H1 (cell line): ENCODE results near the gene KIAA1671. TPM values are rescaled to one million over a fixed set of nuclear protein-coding genes. Genes with fewer than 3 reads are reported as not detected.

Source experiments
- CTCF ChIA-PET: fragments of 300-600 bp; sonication (Branson Sonifier 250); formaldehyde crosslinking; loops from one replicate; lab custom pipeline; 2021; ENCODE audit not compliant: partially characterized antibody; lab: Charles Lee
- POLR2A ChIA-PET: fragments of 300-600 bp; sonication (Branson Sonifier 250); formaldehyde crosslinking; loops from one replicate; lab custom pipeline; 2021; ENCODE audit warnings: inconsistent platforms; ENCODE audit not compliant: partially characterized antibody; lab: Charles Lee
- DNase-seq, 2 experiments: peaks; one replicate each; pipeline versions ENCODE4 v3.0.0 to v3.0.0-alpha.2; 2010 to 2022; ENCODE audit warnings: low spot score in 2 of 2, low read depth in 1 of 2, mixed read lengths in 1 of 2
- FAIRE-seq: peaks from 2 replicates; lab custom pipeline; 2011; peaks lifted over from hg19 to GRCh38; lab: Jason Lieb, UNC
- H2AFZ ChIP-seq: 2 replicates; pipeline ENCODE4 v1.8.1; 2012; ENCODE audit warnings: low read length, inconsistent platforms
- H2AK5ac ChIP-seq: 2 replicates; pipeline ENCODE4 v1.6.1; 2013; ENCODE audit warnings: low read depth, low read length
- H2BK120ac ChIP-seq: replicated peaks from 2 replicates; pipeline ENCODE3; 2013; ENCODE audit warnings: low read depth, low read length, inconsistent platforms
- H2BK12ac ChIP-seq: 2 replicates; pipeline ENCODE4 v1.6.1; 2013; ENCODE audit warnings: low read depth, low read length
- H2BK15ac ChIP-seq: 2 replicates; pipeline ENCODE4 v1.6.1; 2013; ENCODE audit warnings: low read length
- H2BK20ac ChIP-seq: 2 replicates; pipeline ENCODE4 v1.6.1; 2013; ENCODE audit warnings: low read length
- H2BK5ac ChIP-seq: 2 replicates; pipeline ENCODE4 v1.6.1; 2013; ENCODE audit warnings: low read depth, low read length
- H3K14ac ChIP-seq: 2 replicates; pipeline ENCODE4 v1.6.1; 2013; ENCODE audit warnings: inconsistent platforms; ENCODE audit not compliant: insufficient read length
- H3K18ac ChIP-seq: 2 replicates; pipeline ENCODE4 v1.6.1; 2013; ENCODE audit warnings: low read length; ENCODE audit errors: extremely low read depth
- H3K23ac ChIP-seq: 2 replicates; pipeline ENCODE4 v1.6.1; 2013; ENCODE audit warnings: inconsistent platforms; ENCODE audit not compliant: insufficient read length
- H3K23me2 ChIP-seq: 2 replicates; pipeline ENCODE4 v1.6.1; 2013; ENCODE audit warnings: low read depth, low read length
- H3K27ac ChIP-seq: 2 replicates; pipeline ENCODE4 v1.6.1; 2011; ENCODE audit warnings: low read depth, low read length, inconsistent platforms
- H3K27me3 ChIP-seq, 4 experiments: replicated peaks in 1 of 4; 1 replicate in 1 of 4; 2 replicates in 3 of 4; pipeline versions ENCODE4 v1.6.1 to v1.8.1; 2011 to 2013; ENCODE audit warnings: low read length in 3 of 4, mild to moderate bottlenecking in 3 of 4, inconsistent platforms in 2 of 4, mixed read lengths in 2 of 4, moderate library complexity in 1 of 4; ENCODE audit not compliant: control insufficient read depth in 3 of 4, insufficient read depth in 3 of 4; ENCODE audit errors: extremely low read depth in 1 of 4
- H3K36me3 ChIP-seq, 4 experiments: 2 replicates each; pipeline versions ENCODE4 v1.6.1 to v1.8.1; 2011 to 2013; ENCODE audit warnings: mild to moderate bottlenecking in 4 of 4, low read length in 3 of 4, moderate library complexity in 2 of 4, control low read depth in 1 of 4, inconsistent platforms in 1 of 4; ENCODE audit not compliant: insufficient read depth in 4 of 4, control insufficient read depth in 2 of 4
- H3K4ac ChIP-seq: replicated peaks from 2 replicates; pipeline ENCODE3; 2013; ENCODE audit warnings: low read length, low read depth, mixed read lengths, inconsistent platforms; ENCODE audit not compliant: insufficient read length
- H3K4me1 ChIP-seq, 4 experiments: replicated peaks in 1 of 4; 1 replicate in 1 of 4; 2 replicates in 3 of 4; pipeline versions ENCODE4 v1.6.1 to v1.8.1; 2011 to 2013; ENCODE audit warnings: low read length in 3 of 4, inconsistent platforms in 2 of 4, mixed read lengths in 1 of 4; ENCODE audit not compliant: insufficient read depth in 4 of 4, control insufficient read depth in 3 of 4
- H3K4me2 ChIP-seq, 2 experiments: 2 replicates each; pipeline versions ENCODE4 v1.6.1 to v1.8.1; 2011 to 2013; ENCODE audit warnings: low read depth in 2 of 2, low read length in 2 of 2, control low read depth in 1 of 2, inconsistent platforms in 1 of 2, mild to moderate bottlenecking in 1 of 2; ENCODE audit not compliant: insufficient read depth in 1 of 2
- H3K4me3 ChIP-seq, 4 experiments: fragments of 200-600, 300-600 bp in 1 of 4; sonication (generic), shearing (Covaris generic), sonication (Bioruptor Twin) in 1 of 4; 2 replicates each; pipeline versions ENCODE4 v1.5.1 to v1.8.1; 2011 to 2016; ENCODE audit warnings: low read length in 4 of 4, low read depth in 3 of 4, control low read depth in 2 of 4, inconsistent platforms in 2 of 4, mild to moderate bottlenecking in 2 of 4, mixed read lengths in 1 of 4, moderate library complexity in 1 of 4; ENCODE audit not compliant: insufficient read depth in 2 of 4; ENCODE audit errors: extremely low read depth in 1 of 4
- H3K56ac ChIP-seq: replicated peaks from 2 replicates; pipeline ENCODE3; 2013; ENCODE audit warnings: low read depth, mild to moderate bottlenecking, mixed read lengths, low read length, inconsistent platforms; ENCODE audit not compliant: insufficient read length
- H3K79me1 ChIP-seq: 2 replicates; pipeline ENCODE4 v1.6.1; 2013; ENCODE audit warnings: low read depth, low read length, control low read depth
- H3K79me2 ChIP-seq, 2 experiments: 2 replicates each; pipeline versions ENCODE4 v1.6.1 to v1.8.1; 2012 to 2013; ENCODE audit warnings: low read length in 2 of 2, mild to moderate bottlenecking in 2 of 2, inconsistent platforms in 1 of 2; ENCODE audit not compliant: insufficient read depth in 2 of 2, control insufficient read depth in 1 of 2
- H3K9ac ChIP-seq, 4 experiments: replicated peaks in 1 of 4; 1 replicate in 1 of 4; 2 replicates in 3 of 4; pipeline versions ENCODE4 v1.6.1 to v1.8.1; 2011 to 2013; ENCODE audit warnings: low read depth in 3 of 4, low read length in 3 of 4, control low read depth in 2 of 4, mild to moderate bottlenecking in 2 of 4, moderate library complexity in 2 of 4, inconsistent platforms in 1 of 4; ENCODE audit errors: extremely low read depth in 1 of 4
- H3K9me3 ChIP-seq, 2 experiments: 2 replicates each; pipeline versions ENCODE4 v1.6.1 to v1.8.1; 2012 to 2013; ENCODE audit warnings: mild to moderate bottlenecking in 2 of 2, moderate library complexity in 2 of 2, control low read depth in 1 of 2, inconsistent platforms in 1 of 2, low read depth in 1 of 2, low read length in 1 of 2, mixed read lengths in 1 of 2; ENCODE audit not compliant: insufficient read depth in 2 of 2
- H4K20me1 ChIP-seq, 2 experiments: replicated peaks in 1 of 2; 2 replicates each; pipeline versions ENCODE3 to v1.8.1; 2011 to 2013; ENCODE audit warnings: inconsistent platforms in 2 of 2, low read length in 2 of 2, mild to moderate bottlenecking in 1 of 2; ENCODE audit not compliant: insufficient read depth in 2 of 2, control insufficient read depth in 1 of 2
- H4K5ac ChIP-seq: 2 replicates; pipeline ENCODE4 v1.6.1; 2013; ENCODE audit warnings: low read length, low read depth, mixed read lengths, inconsistent platforms; ENCODE audit not compliant: insufficient read length
- H4K8ac ChIP-seq: 2 replicates; pipeline ENCODE4 v1.8.0; 2013; ENCODE audit warnings: mild to moderate bottlenecking, moderate library complexity, low read length, inconsistent platforms; ENCODE audit not compliant: insufficient read depth; ENCODE audit errors: extremely low read depth
- H4K91ac ChIP-seq: replicated peaks from 2 replicates; pipeline ENCODE3; 2013; ENCODE audit warnings: low read length, mixed read lengths, inconsistent platforms; ENCODE audit not compliant: insufficient read length
- BACH1 ChIP-seq: IDR thresholded peaks from 2 replicates; pipeline ENCODE4 v1.6.1; 2012; ENCODE audit warnings: low read length, improper control_type of control experiment
- CBX5 ChIP-seq: fragments of 300-800, 300-1000 bp; sonication (generic); IDR thresholded peaks from 2 replicates; pipeline ENCODE4 v1.7.1; 2016; ENCODE audit warnings: antibody characterized with exemption, low read length, low read depth
- CBX8 ChIP-seq: fragments of 300-800, 300-1000 bp; sonication (generic); IDR thresholded peaks from 2 replicates; pipeline ENCODE4 v1.7.1; 2016; ENCODE audit warnings: low read depth, low read length, borderline replicate concordance
- CTBP2 ChIP-seq: IDR thresholded peaks from 2 replicates; pipeline ENCODE4 v1.7.0; 2011; ENCODE audit warnings: borderline replicate concordance, mild to moderate bottlenecking, moderate library complexity, mixed read lengths, low read length; ENCODE audit not compliant: insufficient read depth, insufficient read length
- FOSL1 ChIP-seq: IDR thresholded peaks from 2 replicates; pipeline ENCODE4 v1.6.1; 2011; ENCODE audit warnings: mild to moderate bottlenecking, low read depth, low read length, moderate library complexity; ENCODE audit not compliant: insufficient read depth
- JUN ChIP-seq: IDR thresholded peaks from 2 replicates; pipeline ENCODE4 v1.6.1; 2011; ENCODE audit warnings: low read depth, mild to moderate bottlenecking, improper control_type of control experiment, low read length
- NANOG ChIP-seq: IDR thresholded peaks from 2 replicates; pipeline ENCODE4 v1.6.1; 2011; ENCODE audit warnings: low read length, low read depth, mild to moderate bottlenecking, inconsistent platforms; ENCODE audit not compliant: insufficient read depth, poor library complexity, severe bottlenecking
- RBBP5 ChIP-seq: IDR thresholded peaks from 2 replicates; pipeline ENCODE4 v1.7.1; 2012; ENCODE audit warnings: low read depth, mild to moderate bottlenecking, inconsistent platforms, low read length, moderate library complexity, borderline replicate concordance
- SIRT6 ChIP-seq: IDR thresholded peaks from one replicate; pipeline ENCODE4 v1.7.1; 2012; ENCODE audit warnings: low read length, inconsistent platforms
- SP2 ChIP-seq: IDR thresholded peaks from 2 replicates; pipeline ENCODE4 v1.6.1; 2012; ENCODE audit warnings: mild to moderate bottlenecking, low read length, inconsistent platforms
- SRF ChIP-seq: IDR thresholded peaks from 2 replicates; pipeline ENCODE4 v1.6.1; 2011; ENCODE audit warnings: mild to moderate bottlenecking, low read depth, low read length, moderate library complexity
- TAF1 ChIP-seq: IDR thresholded peaks from 2 replicates; pipeline ENCODE4 v1.6.1; 2011; ENCODE audit warnings: mild to moderate bottlenecking, low read depth, low read length
- USF2 ChIP-seq: IDR thresholded peaks from 2 replicates; pipeline ENCODE4 v1.6.1; 2011; ENCODE audit warnings: low read length, improper control_type of control experiment
- ZNF274 ChIP-seq: IDR thresholded peaks from 2 replicates; pipeline ENCODE4 v1.7.0; 2012; ENCODE audit warnings: low read length, borderline replicate concordance; ENCODE audit errors: extremely low read depth
- WGBS, 2 experiments: shearing (Covaris generic) in 1 of 2; methylation state at CpG; one replicate each; pipeline versions ENCODE4 v1.1.6 to v1.1.7; 2013 to 2015; ENCODE audit warnings: low lambda C conversion rate in 2 of 2, mixed read lengths in 2 of 2, inconsistent platforms in 1 of 2, low coverage in 1 of 2, missing lambda C conversion rate in 1 of 2; ENCODE audit not compliant: insufficient replicate concordance in 2 of 2, insufficient coverage in 1 of 2, insufficient read length in 1 of 2; ENCODE audit errors: extremely low coverage in 1 of 2, missing lambda C conversion rate in 1 of 2; 5-methylcytosine and 5-hydroxymethylcytosine counted together
- polyA plus RNA-seq, 7 experiments: library from polyadenylated mRNA; depleted of rRNA in 3 of 7; stranded (reverse) in 5 of 7; unstranded in 2 of 7; fragments of >200 nt in 5 of 7; fragments of 200-250 nt in 2 of 7; gene quantifications; 1 replicate in 5 of 7; 2 replicates in 1 of 7; 4 replicates in 1 of 7; pipeline versions ENCODE4 v1.2.1 to v1.2.3, GENCODE V29; 2011 to 2013; ENCODE audit warnings: missing spikeins in 2 of 7, mixed read lengths in 2 of 7
- total RNA-seq: library from RNA; stranded (reverse); fragmentation: NEBNext Ultra II Directional; extraction: Animal tissue kit (Norgen Biotek cat#: 25700); gene quantifications from 2 replicates; pipeline ENCODE4 v1.2.1, GENCODE V29; 2021

KIAA1671 gene
- total and polyA plus RNA-seq, 2 of the 8 experiments (the other 6 are each of a cell fraction or from before 2014, with no cell fraction given), result 6.4 to 23.9 TPM

- no peaks in the 10 kb centered on the region for H3K79me2 ChIP-seq
- H3K79me1 ChIP-seq, result no peaks in the 10 kb centered on the region; the same call in 1 of the 2 replicates
- no peak for FAIRE-seq
- H2BK5ac ChIP-seq, result no peak overlapping the region
- 89% methylated on average over 2 of the region's 2 CpGs; no CpG with 5 or more reads in 1 of the 2 experiments for WGBS, 2 experiments
- no peaks in the 10 kb centered on the region for H3K9me3 ChIP-seq
- no peak overlapping the region for H2BK12ac ChIP-seq
- POLR2A ChIA-PET, result no interaction called here
- no peak overlapping the region for H3K56ac ChIP-seq
- H3K4me2 ChIP-seq, result no peak overlapping the region
- H3K27me3 ChIP-seq, result no peaks in the 10 kb centered on the region
- H4K5ac ChIP-seq, result no peak overlapping the region
- no peak overlapping the region for H3K18ac ChIP-seq
- H3K36me3 ChIP-seq, result no peaks in the 10 kb centered on the region
- H4K91ac ChIP-seq, result no peak overlapping the region
- H2BK120ac ChIP-seq, result no peak overlapping the region
- no peak overlapping the region for H2BK15ac ChIP-seq
- peaks cover 0 to 16% (median 11%) of the 10 kb centered on the region in 4 experiments; a peak in 6 of 7 replicates for H3K4me1 ChIP-seq
- H3K4me3 ChIP-seq, result no peak overlapping the region
- no peak overlapping the region for H3K4ac ChIP-seq
- H4K20me1 ChIP-seq, result peaks cover 0 to 9% of the 10 kb centered on the region in 2 experiments
- CTCF ChIA-PET, result interaction anchor here (1.2 to 2.0 kb wide), 2 partner anchors 10 to 33 kb away, joined by 5 to 6 read pairs; no protein-coding TSS in a partner anchor
- H3K14ac ChIP-seq, result no peak overlapping the region
- no peak overlapping the region for H3K9ac ChIP-seq
- no peak overlapping the region for H2AK5ac ChIP-seq
- no peak overlapping the region for H3K27ac ChIP-seq
- DNase-seq, result no peak
- peaks cover 2% of the 10 kb centered on the region; the same call in 1 of the 2 replicates for H3K23me2 ChIP-seq
- H2AFZ ChIP-seq, result no peak overlapping the region
- H2BK20ac ChIP-seq, result no peak overlapping the region
- no peak overlapping the region for H4K8ac ChIP-seq
- no peak overlapping the region for H3K23ac ChIP-seq
- TF ChIP-seq USF2 (no peak), RBBP5 (no peak), BACH1 (no peak), CBX8 (no peak), ZNF274 (no peak), FOSL1 (no peak), CTBP2 (no peak), JUN (no peak), NANOG (no peak), SP2 (no peak), SRF (no peak), TAF1 (no peak), CBX5 (no peak), SIRT6 (no peak)
Measured at GRCh38 chr22:25144522-25144921, 192.0 kb downstream of the KIAA1671 start.
